Gastrocnemius medialis (tissue), 4 donors: Measurements from ENCODE around the gene RNF151.

Experiments
- POLR2A ChIP-seq, 2 donors: fragments of 450-650 bp; IDR thresholded peaks; one replicate each; pipeline ENCODE4 v1.6.1; 2017; ENCODE audit warnings: antibody characterized with exemption in 2 of 2, mild to moderate bottlenecking in 2 of 2, moderate library complexity in 2 of 2
- TF ChIP-seq, protein P1 (sequence below), 5 experiments: fragments of 450-650 bp in 3 of 5; fragments of 200-600 bp in 2 of 5; sonication (generic) in 2 of 5; IDR thresholded peaks in 4 of 5; conservative IDR thresholded peaks in 1 of 5; 1 replicate in 4 of 5; 2 replicates in 1 of 5; pipeline ENCODE4 v1.5.1; 2016 to 2019; ENCODE audit warnings: antibody characterized with exemption in 5 of 5, mild to moderate bottlenecking in 3 of 5, moderate library complexity in 3 of 5

DNA sequence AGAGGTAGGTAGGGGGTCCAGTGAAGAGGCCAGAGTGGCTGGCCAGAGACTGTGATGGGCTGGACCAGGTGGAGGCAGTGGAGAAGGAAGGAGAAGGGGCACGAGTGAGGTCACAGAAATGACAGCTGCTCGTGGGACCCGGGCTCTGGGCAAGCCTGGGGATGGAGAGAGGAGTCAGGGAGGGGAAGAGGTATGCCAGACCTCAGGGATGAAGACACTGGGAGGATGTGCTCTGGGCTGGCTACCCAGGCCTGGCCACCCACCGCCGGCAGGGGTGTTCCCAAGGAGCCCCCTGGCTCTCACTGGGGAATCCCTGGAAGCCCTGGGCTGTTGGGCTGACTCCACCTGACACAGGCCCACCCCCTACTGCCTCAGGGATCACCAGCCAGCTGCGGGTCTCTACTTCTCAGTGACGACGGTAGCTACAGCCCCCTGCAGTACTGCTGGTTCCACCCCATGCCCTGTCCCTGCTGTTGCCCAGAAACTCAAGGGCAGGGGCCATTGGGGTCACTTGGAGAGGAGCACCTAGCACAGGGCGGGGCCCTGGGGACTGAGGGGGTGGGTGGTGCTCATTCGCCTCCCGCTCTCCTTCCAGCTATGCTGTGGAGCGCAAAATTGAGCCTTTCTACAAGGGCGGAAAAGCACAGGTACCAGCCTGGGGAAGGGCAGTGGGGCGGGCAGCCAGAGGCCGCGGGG, 7.0 kb downstream of the RNF151 start:
- TF ChIP-seq, protein P1, sequence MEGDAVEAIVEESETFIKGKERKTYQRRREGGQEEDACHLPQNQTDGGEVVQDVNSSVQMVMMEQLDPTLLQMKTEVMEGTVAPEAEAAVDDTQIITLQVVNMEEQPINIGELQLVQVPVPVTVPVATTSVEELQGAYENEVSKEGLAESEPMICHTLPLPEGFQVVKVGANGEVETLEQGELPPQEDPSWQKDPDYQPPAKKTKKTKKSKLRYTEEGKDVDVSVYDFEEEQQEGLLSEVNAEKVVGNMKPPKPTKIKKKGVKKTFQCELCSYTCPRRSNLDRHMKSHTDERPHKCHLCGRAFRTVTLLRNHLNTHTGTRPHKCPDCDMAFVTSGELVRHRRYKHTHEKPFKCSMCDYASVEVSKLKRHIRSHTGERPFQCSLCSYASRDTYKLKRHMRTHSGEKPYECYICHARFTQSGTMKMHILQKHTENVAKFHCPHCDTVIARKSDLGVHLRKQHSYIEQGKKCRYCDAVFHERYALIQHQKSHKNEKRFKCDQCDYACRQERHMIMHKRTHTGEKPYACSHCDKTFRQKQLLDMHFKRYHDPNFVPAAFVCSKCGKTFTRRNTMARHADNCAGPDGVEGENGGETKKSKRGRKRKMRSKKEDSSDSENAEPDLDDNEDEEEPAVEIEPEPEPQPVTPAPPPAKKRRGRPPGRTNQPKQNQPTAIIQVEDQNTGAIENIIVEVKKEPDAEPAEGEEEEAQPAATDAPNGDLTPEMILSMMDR (IDR thresholded peaks at IDR 0.05 in 4 of 5, conservative IDR thresholded peaks at IDR 0.05 in 1 of 5): no peak
- no peak for TF ChIP-seq POLR2A (IDR thresholded peaks at IDR 0.05)
